Measurements from ENCODE around the gene TLCD2. TPM values are rescaled to one million over a fixed set of nuclear protein-coding genes. Genes with fewer than 3 reads are reported as not detected.

Gene TLCD2
- total RNA-seq, 1 experiment from 2014 or later = 1.9 TPM

DNA sequence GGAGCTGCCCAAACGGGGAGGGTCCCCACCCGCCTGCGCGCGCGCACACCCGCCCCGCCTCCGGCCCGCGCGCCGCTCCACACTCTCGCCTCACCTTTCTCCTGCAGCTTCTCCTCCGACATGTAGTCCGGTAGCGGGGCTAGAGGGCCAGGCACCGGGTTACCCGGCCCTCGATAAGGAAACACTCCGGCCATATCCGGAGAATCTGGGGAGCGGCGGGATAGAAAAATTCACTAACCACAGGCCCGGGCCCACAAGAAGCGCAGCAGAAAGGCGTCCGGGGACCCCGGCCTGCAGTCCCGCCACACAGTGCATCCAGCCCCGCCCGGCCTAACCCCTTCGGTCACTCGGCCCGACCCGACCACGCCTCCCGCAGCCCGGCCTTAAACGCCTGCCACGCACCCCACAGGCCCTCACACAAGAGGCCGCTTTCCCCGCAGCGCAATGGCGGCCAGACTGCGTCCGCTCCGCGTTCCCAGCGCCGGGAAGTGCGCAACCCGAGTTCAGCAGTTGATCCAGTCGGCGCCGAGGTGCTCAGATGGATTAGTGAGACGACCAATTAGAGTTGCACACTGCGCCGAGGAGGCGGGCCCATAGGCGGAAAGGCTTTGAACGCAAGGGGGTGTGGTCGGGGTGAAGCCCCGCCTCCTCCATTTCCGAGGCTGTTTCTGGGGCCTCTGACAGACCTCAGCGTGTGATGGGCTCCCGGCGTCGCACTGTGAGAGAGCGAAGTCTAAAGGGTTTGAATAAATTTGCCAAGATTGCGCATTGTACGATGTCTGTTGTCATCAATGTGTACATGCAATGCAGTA is 25.6 kb downstream of the TLCD2 start, which contains the start of gene PRPF8:
TSS of gene PRPF8 (minus strand) at position 490 of the 812 bp plus-strand sequence. CDS start at position 194, 296 bp downstream.
- peak within 1 kb of the TSS; percentile 99 for H3K27ac Mint-ChIP-seq
- H3K9me3 Mint-ChIP-seq = no peaks in the 10 kb centered on the region; the same call in 1 of the 2 replicates
- peaks cover 49% of the 10 kb centered on the region for H3K36me3 Mint-ChIP-seq
- TF ChIP-seq ZNF671 (CRISPR knock-in tag; IDR thresholded peaks at IDR 0.05) (no peak), JUN (CRISPR knock-in tag; IDR thresholded peaks at IDR 0.05) (peak; percentile 36; the same call in 1 of the 2 replicates), MXD4 (CRISPR knock-in tag; IDR thresholded peaks at IDR 0.05; ENCODE audit: borderline replicate concordance) (no peak), NFYB (CRISPR knock-in tag; conservative IDR thresholded peaks at IDR 0.05; ENCODE audit: low read depth) (peak; percentile 86), NR1H2 (CRISPR knock-in tag; IDR thresholded peaks at IDR 0.05) (no peak), ZNF317 (CRISPR knock-in tag; IDR thresholded peaks at IDR 0.05; ENCODE audit: borderline replicate concordance, low read depth) (no peak), ZBTB21 (CRISPR knock-in tag; IDR thresholded peaks at IDR 0.05; ENCODE audit: borderline replicate concordance) (no peak), RELA (CRISPR knock-in tag; IDR thresholded peaks at IDR 0.05; ENCODE audit: borderline replicate concordance) (no peak), CREB1 (CRISPR knock-in tag; IDR thresholded peaks at IDR 0.05) (no peak), GRHL2 (CRISPR knock-in tag; IDR thresholded peaks at IDR 0.05; ENCODE audit: insufficient replicate concordance, severe bottlenecking) (no peak), ZNF232 (CRISPR knock-in tag; IDR thresholded peaks at IDR 0.05) (peak; percentile 58; the same call in 1 of the 2 replicates), TP53 (CRISPR knock-in tag; IDR thresholded peaks at IDR 0.05) (no peak), EMX1 (CRISPR knock-in tag; IDR thresholded peaks at IDR 0.05) (no peak), HMGA2 (CRISPR knock-in tag; IDR thresholded peaks at IDR 0.05) (no peak), ZNF423 (CRISPR knock-in tag; IDR thresholded peaks at IDR 0.05) (no peak), NR3C1 (CRISPR knock-in tag; conservative IDR thresholded peaks at IDR 0.05; ENCODE audit: low read depth) (no peak)
- TF ChIP-seq, protein P1, sequence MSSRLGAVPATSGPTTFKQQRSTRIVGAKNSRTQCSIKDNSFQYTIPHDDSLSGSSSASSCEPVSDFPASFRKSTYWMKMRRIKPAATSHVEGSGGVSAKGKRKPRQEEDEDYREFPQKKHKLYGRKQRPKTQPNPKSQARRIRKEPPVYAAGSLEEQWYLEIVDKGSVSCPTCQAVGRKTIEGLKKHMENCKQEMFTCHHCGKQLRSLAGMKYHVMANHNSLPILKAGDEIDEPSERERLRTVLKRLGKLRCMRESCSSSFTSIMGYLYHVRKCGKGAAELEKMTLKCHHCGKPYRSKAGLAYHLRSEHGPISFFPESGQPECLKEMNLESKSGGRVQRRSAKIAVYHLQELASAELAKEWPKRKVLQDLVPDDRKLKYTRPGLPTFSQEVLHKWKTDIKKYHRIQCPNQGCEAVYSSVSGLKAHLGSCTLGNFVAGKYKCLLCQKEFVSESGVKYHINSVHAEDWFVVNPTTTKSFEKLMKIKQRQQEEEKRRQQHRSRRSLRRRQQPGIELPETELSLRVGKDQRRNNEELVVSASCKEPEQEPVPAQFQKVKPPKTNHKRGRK (CRISPR knock-in tag; IDR thresholded peaks at IDR 0.05; ENCODE audit: borderline replicate concordance) = no peak
- TF ChIP-seq, protein P2, sequence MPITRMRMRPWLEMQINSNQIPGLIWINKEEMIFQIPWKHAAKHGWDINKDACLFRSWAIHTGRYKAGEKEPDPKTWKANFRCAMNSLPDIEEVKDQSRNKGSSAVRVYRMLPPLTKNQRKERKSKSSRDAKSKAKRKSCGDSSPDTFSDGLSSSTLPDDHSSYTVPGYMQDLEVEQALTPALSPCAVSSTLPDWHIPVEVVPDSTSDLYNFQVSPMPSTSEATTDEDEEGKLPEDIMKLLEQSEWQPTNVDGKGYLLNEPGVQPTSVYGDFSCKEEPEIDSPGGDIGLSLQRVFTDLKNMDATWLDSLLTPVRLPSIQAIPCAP (CRISPR knock-in tag; IDR thresholded peaks at IDR 0.05) = no peak
- TF ChIP-seq, protein P3, sequence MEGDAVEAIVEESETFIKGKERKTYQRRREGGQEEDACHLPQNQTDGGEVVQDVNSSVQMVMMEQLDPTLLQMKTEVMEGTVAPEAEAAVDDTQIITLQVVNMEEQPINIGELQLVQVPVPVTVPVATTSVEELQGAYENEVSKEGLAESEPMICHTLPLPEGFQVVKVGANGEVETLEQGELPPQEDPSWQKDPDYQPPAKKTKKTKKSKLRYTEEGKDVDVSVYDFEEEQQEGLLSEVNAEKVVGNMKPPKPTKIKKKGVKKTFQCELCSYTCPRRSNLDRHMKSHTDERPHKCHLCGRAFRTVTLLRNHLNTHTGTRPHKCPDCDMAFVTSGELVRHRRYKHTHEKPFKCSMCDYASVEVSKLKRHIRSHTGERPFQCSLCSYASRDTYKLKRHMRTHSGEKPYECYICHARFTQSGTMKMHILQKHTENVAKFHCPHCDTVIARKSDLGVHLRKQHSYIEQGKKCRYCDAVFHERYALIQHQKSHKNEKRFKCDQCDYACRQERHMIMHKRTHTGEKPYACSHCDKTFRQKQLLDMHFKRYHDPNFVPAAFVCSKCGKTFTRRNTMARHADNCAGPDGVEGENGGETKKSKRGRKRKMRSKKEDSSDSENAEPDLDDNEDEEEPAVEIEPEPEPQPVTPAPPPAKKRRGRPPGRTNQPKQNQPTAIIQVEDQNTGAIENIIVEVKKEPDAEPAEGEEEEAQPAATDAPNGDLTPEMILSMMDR (IDR thresholded peaks at IDR 0.05) = no peak
- TF ChIP-seq, protein P4, sequence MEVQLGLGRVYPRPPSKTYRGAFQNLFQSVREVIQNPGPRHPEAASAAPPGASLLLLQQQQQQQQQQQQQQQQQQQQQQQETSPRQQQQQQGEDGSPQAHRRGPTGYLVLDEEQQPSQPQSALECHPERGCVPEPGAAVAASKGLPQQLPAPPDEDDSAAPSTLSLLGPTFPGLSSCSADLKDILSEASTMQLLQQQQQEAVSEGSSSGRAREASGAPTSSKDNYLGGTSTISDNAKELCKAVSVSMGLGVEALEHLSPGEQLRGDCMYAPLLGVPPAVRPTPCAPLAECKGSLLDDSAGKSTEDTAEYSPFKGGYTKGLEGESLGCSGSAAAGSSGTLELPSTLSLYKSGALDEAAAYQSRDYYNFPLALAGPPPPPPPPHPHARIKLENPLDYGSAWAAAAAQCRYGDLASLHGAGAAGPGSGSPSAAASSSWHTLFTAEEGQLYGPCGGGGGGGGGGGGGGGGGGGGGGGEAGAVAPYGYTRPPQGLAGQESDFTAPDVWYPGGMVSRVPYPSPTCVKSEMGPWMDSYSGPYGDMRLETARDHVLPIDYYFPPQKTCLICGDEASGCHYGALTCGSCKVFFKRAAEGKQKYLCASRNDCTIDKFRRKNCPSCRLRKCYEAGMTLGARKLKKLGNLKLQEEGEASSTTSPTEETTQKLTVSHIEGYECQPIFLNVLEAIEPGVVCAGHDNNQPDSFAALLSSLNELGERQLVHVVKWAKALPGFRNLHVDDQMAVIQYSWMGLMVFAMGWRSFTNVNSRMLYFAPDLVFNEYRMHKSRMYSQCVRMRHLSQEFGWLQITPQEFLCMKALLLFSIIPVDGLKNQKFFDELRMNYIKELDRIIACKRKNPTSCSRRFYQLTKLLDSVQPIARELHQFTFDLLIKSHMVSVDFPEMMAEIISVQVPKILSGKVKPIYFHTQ (CRISPR knock-in tag; IDR thresholded peaks at IDR 0.05) = no peak
- TF ChIP-seq, protein P5, sequence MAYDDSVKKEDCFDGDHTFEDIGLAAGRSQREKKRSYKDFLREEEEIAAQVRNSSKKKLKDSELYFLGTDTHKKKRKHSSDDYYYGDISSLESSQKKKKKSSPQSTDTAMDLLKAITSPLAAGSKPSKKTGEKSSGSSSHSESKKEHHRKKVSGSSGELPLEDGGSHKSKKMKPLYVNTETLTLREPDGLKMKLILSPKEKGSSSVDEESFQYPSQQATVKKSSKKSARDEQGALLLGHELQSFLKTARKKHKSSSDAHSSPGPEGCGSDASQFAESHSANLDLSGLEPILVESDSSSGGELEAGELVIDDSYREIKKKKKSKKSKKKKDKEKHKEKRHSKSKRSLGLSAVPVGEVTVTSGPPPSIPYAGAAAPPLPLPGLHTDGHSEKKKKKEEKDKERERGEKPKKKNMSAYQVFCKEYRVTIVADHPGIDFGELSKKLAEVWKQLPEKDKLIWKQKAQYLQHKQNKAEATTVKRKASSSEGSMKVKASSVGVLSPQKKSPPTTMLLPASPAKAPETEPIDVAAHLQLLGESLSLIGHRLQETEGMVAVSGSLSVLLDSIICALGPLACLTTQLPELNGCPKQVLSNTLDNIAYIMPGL (CRISPR knock-in tag; IDR thresholded peaks at IDR 0.05) = 0 out of 2 replicates have a peak, but pooled peaks have one; percentile 39
- TF ChIP-seq, protein P6, sequence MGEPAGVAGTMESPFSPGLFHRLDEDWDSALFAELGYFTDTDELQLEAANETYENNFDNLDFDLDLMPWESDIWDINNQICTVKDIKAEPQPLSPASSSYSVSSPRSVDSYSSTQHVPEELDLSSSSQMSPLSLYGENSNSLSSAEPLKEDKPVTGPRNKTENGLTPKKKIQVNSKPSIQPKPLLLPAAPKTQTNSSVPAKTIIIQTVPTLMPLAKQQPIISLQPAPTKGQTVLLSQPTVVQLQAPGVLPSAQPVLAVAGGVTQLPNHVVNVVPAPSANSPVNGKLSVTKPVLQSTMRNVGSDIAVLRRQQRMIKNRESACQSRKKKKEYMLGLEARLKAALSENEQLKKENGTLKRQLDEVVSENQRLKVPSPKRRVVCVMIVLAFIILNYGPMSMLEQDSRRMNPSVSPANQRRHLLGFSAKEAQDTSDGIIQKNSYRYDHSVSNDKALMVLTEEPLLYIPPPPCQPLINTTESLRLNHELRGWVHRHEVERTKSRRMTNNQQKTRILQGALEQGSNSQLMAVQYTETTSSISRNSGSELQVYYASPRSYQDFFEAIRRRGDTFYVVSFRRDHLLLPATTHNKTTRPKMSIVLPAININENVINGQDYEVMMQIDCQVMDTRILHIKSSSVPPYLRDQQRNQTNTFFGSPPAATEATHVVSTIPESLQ (CRISPR knock-in tag; IDR thresholded peaks at IDR 0.05) = no peak
- TF ChIP-seq, protein P7, sequence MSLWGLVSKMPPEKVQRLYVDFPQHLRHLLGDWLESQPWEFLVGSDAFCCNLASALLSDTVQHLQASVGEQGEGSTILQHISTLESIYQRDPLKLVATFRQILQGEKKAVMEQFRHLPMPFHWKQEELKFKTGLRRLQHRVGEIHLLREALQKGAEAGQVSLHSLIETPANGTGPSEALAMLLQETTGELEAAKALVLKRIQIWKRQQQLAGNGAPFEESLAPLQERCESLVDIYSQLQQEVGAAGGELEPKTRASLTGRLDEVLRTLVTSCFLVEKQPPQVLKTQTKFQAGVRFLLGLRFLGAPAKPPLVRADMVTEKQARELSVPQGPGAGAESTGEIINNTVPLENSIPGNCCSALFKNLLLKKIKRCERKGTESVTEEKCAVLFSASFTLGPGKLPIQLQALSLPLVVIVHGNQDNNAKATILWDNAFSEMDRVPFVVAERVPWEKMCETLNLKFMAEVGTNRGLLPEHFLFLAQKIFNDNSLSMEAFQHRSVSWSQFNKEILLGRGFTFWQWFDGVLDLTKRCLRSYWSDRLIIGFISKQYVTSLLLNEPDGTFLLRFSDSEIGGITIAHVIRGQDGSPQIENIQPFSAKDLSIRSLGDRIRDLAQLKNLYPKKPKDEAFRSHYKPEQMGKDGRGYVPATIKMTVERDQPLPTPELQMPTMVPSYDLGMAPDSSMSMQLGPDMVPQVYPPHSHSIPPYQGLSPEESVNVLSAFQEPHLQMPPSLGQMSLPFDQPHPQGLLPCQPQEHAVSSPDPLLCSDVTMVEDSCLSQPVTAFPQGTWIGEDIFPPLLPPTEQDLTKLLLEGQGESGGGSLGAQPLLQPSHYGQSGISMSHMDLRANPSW (CRISPR knock-in tag; conservative IDR thresholded peaks at IDR 0.05; ENCODE audit: low read depth) = no peak

More for the DNA sequence above, 25.6 kb downstream of the TLCD2 start, which contains the start of gene PRPF8:
- peak; percentile 99 for ATAC-seq
- peak; percentile 98 for DNase-seq (ENCODE audit: low spot score)
- ChIA-PET POLR2A (interaction anchor here (0.6 to 1.7 kb wide), 5 partner anchors 15 to 84 kb away, joined by 3 to 9 read pairs (median 5); partner anchors contain the start of gene RILP), CTCF (interaction anchor here (0.6 to 1.4 kb wide), 6 partner anchors 11 to 37 kb away, joined by 3 to 11 read pairs (median 4); partner anchors contain the start of gene RILP)
- H3K4me3 Mint-ChIP-seq = peak within 1 kb of the TSS; percentile 95
- peaks cover 13% of the 10 kb centered on the region for H3K4me1 Mint-ChIP-seq
- H3K27me3 Mint-ChIP-seq (ENCODE audit: low read depth) = no peaks in the 10 kb centered on the region

All from WTC11 (cell line).